ENCODE measurements around the gene PPP1R14D. TPM values are rescaled to one million over a fixed set of nuclear protein-coding genes. Genes with fewer than 3 reads are reported as not detected.

Gene PPP1R14D
- total RNA-seq: not detected
- not detected for polyA plus RNA-seq

- POLR2A ChIA-PET (ENCODE audit: partially characterized antibody): no interaction called here
- CTCF ChIA-PET (ENCODE audit: partially characterized antibody): interaction anchor here (0.6 to 1.0 kb wide), 2 partner anchors 29 to 31 kb away, joined by 3 read pairs; no protein-coding TSS in a partner anchor
- Mint-ChIP-seq H3K4me3 (no peak within 1 kb of the TSS), H3K27ac (no peak within 1 kb of the TSS), H3K9me3 (no peaks in the 10 kb centered on the region), H3K27me3 (peaks cover 0 to 2% of the 10 kb centered on the region in 2 donors), H3K4me1 (no peaks in the 10 kb centered on the region), H3K36me3 (no peaks in the 10 kb centered on the region)
- no peak within 1 kb of the TSS for H3K27ac ChIP-seq (ENCODE audit: low read depth, low read length)
- H3K36me3 ChIP-seq (ENCODE audit: insufficient read depth, low read length): no peaks in the 10 kb centered on the region
- H3K27me3 ChIP-seq (ENCODE audit: insufficient read depth, low read length): no peaks in the 10 kb centered on the region
- no peaks in the 10 kb centered on the region for H3K4me1 ChIP-seq (ENCODE audit: insufficient read depth, low read length)
- H3K4me3 ChIP-seq (ENCODE audit: low read length in 2 of 2): no peak within 1 kb of the TSS
- no peaks in the 10 kb centered on the region for H3K9me3 ChIP-seq (ENCODE audit: control insufficient read depth in 1 of 2, low read length in 2 of 2)
- intact Hi-C loops (cut with micrococcal nuclease): no loop called here
- no peak for DNase-seq
Measured at GRCh38 chr15:40828447-40829036, at the start of gene PPP1R14D. PPP1R14D (minus strand) TSS chr15:40828708; CDS start chr15:40828641, 67 bp downstream.

- intact Hi-C loops (cut with micrococcal nuclease): no loop called here
- Histone ChIP-seq H3K36me3 (ENCODE audit: insufficient read depth, low read length) (no peaks in the 10 kb centered on the region), H3K4me3 (ENCODE audit: low read length in 2 of 2) (no peak overlapping the region), H3K27ac (ENCODE audit: low read depth, low read length) (no peak overlapping the region), H3K9me3 (ENCODE audit: control insufficient read depth in 1 of 2, low read length in 2 of 2) (no peaks in the 10 kb centered on the region), H3K4me1 (ENCODE audit: insufficient read depth, low read length) (peaks cover 6% of the 10 kb centered on the region), H3K27me3 (ENCODE audit: insufficient read depth, low read length) (no peaks in the 10 kb centered on the region)
- DNase-seq: no peak
- H3K27ac Mint-ChIP-seq: no peak overlapping the region
- H3K4me3 Mint-ChIP-seq: no peak overlapping the region
- peaks cover 0 to 2% (median 0%) of the 10 kb centered on the region in 8 donors for H3K9me3 Mint-ChIP-seq
- H3K27me3 Mint-ChIP-seq: peaks cover 1% of the 10 kb centered on the region in 2 donors
- ChIA-PET POLR2A (ENCODE audit: partially characterized antibody) (interaction anchor here (0.6 kb wide), 1 partner anchor 854 kb away, joined by 4 read pairs; no protein-coding TSS in a partner anchor), CTCF (ENCODE audit: partially characterized antibody) (interaction anchor here (1.1 to 2.4 kb wide), 4 partner anchors 13 to 19 kb away, joined by 3 to 18 read pairs (median 4); partner anchors contain the start of gene VPS18)
- H3K4me1 Mint-ChIP-seq: peaks cover 4 to 12% (median 7%) of the 10 kb centered on the region in 4 donors
- no peaks in the 10 kb centered on the region for H3K36me3 Mint-ChIP-seq
Measured at GRCh38 chr15:40877694-40878093, 49.2 kb upstream of the PPP1R14D start.

- no peaks in the 10 kb centered on the region for H3K27me3 ChIP-seq (ENCODE audit: insufficient read depth, low read length)
- peaks cover 6% of the 10 kb centered on the region for H3K4me1 ChIP-seq (ENCODE audit: insufficient read depth, low read length)
- Mint-ChIP-seq H3K4me1 (peaks cover 4 to 19% (median 8%) of the 10 kb centered on the region in 4 donors), H3K27ac (no peak overlapping the region), H3K4me3 (peak overlapping the region in 1 of 8 donors; percentile 59), H3K9me3 (no peaks in the 10 kb centered on the region), H3K36me3 (no peaks in the 10 kb centered on the region), H3K27me3 (peaks cover 1% of the 10 kb centered on the region in 2 donors)
- H3K4me3 ChIP-seq (ENCODE audit: low read length in 2 of 2): no peak overlapping the region
- intact Hi-C loops (cut with micrococcal nuclease): no loop called here
- no peaks in the 10 kb centered on the region for H3K9me3 ChIP-seq (ENCODE audit: control insufficient read depth in 1 of 2, low read length in 2 of 2)
- ChIA-PET CTCF (ENCODE audit: partially characterized antibody) (interaction anchor here (1.0 to 1.3 kb wide), 2 partner anchors 17 to 19 kb away, joined by 4 to 6 read pairs; no protein-coding TSS in a partner anchor), POLR2A (ENCODE audit: partially characterized antibody) (no interaction called here)
- no peaks in the 10 kb centered on the region for H3K36me3 ChIP-seq (ENCODE audit: insufficient read depth, low read length)
- no peak overlapping the region for H3K27ac ChIP-seq (ENCODE audit: low read depth, low read length)
- DNase-seq: no peak
Measured at GRCh38 chr15:40875991-40876730, 47.7 kb upstream of the PPP1R14D start.

- Histone ChIP-seq H3K9me3 (ENCODE audit: control insufficient read depth in 1 of 2, low read length in 2 of 2) (no peaks in the 10 kb centered on the region), H3K27me3 (ENCODE audit: insufficient read depth, low read length) (no peaks in the 10 kb centered on the region), H3K36me3 (ENCODE audit: insufficient read depth, low read length) (no peaks in the 10 kb centered on the region), H3K27ac (ENCODE audit: low read depth, low read length) (no peak within 1 kb of the TSS), H3K4me1 (ENCODE audit: insufficient read depth, low read length) (peaks cover 6% of the 10 kb centered on the region), H3K4me3 (ENCODE audit: low read length in 2 of 2) (peak within 1 kb of the TSS in 1 of 2 donors; percentile 44)
- intact Hi-C loops (cut with micrococcal nuclease): no loop called here
- peaks cover 2 to 19% (median 8%) of the 10 kb centered on the region in 4 donors for H3K4me1 Mint-ChIP-seq
- CTCF ChIA-PET (ENCODE audit: partially characterized antibody): interaction anchor here (0.8 to 3.2 kb wide), 7 partner anchors 8 to 23 kb away, joined by 3 to 15 read pairs (median 4); partner anchors contain the start of gene VPS18
- peaks cover 1% of the 10 kb centered on the region in 2 donors for H3K27me3 Mint-ChIP-seq
- H3K9me3 Mint-ChIP-seq: no peaks in the 10 kb centered on the region
- DNase-seq: peak; percentile 31 to 62 (median 37)
- H3K36me3 Mint-ChIP-seq: no peaks in the 10 kb centered on the region
- no peak within 1 kb of the TSS for H3K27ac Mint-ChIP-seq
- peak within 1 kb of the TSS; percentile 78 to 93 (median 88) for H3K4me3 Mint-ChIP-seq
- POLR2A ChIA-PET (ENCODE audit: partially characterized antibody): interaction anchor here (0.7 to 0.9 kb wide), 2 partner anchors 11 to 20 kb away, joined by 3 read pairs; partner anchors contain the start of gene VPS18
Measured at GRCh38 chr15:40873694-40874561, 45.4 kb upstream of the PPP1R14D start, which contains the start of gene RHOV. RHOV (minus strand) TSS chr15:40874234; CDS start chr15:40874139, 95 bp downstream.

- no peaks in the 10 kb centered on the region for H3K36me3 ChIP-seq (ENCODE audit: insufficient read depth, low read length)
- DNase-seq: no peak
- H3K27me3 ChIP-seq (ENCODE audit: insufficient read depth, low read length): no peaks in the 10 kb centered on the region
- Mint-ChIP-seq H3K27me3 (peaks cover 1% of the 10 kb centered on the region in 2 donors), H3K4me1 (peaks cover 2 to 19% (median 8%) of the 10 kb centered on the region in 4 donors), H3K9me3 (no peaks in the 10 kb centered on the region), H3K27ac (no peak overlapping the region), H3K36me3 (no peaks in the 10 kb centered on the region), H3K4me3 (peak overlapping the region; percentile 67 to 93 (median 76))
- peak overlapping the region in 1 of 2 donors; percentile 22 for H3K4me3 ChIP-seq (ENCODE audit: low read length in 2 of 2)
- no peak overlapping the region for H3K27ac ChIP-seq (ENCODE audit: low read depth, low read length)
- ChIA-PET POLR2A (ENCODE audit: partially characterized antibody) (interaction anchor here (0.9 kb wide), 1 partner anchor 21 kb away, joined by 3 read pairs; the partner anchor contains the start of gene VPS18), CTCF (ENCODE audit: partially characterized antibody) (interaction anchor here (0.8 to 3.2 kb wide), 6 partner anchors 9 to 23 kb away, joined by 3 to 15 read pairs (median 4); partner anchors contain the start of gene VPS18)
- intact Hi-C loops (cut with micrococcal nuclease): no loop called here
- no peaks in the 10 kb centered on the region for H3K9me3 ChIP-seq (ENCODE audit: control insufficient read depth in 1 of 2, low read length in 2 of 2)
- H3K4me1 ChIP-seq (ENCODE audit: insufficient read depth, low read length): peaks cover 6% of the 10 kb centered on the region
Measured at GRCh38 chr15:40872791-40873693, 44.5 kb upstream of the PPP1R14D start.
